ENCODE results near the gene PAPPA. TPM values are rescaled to one million over a fixed set of nuclear protein-coding genes. Genes with fewer than 3 reads are reported as not detected.

Gene PAPPA
- polyA plus RNA-seq, 2 donors = 0.98 to 1.1 TPM

DNA sequence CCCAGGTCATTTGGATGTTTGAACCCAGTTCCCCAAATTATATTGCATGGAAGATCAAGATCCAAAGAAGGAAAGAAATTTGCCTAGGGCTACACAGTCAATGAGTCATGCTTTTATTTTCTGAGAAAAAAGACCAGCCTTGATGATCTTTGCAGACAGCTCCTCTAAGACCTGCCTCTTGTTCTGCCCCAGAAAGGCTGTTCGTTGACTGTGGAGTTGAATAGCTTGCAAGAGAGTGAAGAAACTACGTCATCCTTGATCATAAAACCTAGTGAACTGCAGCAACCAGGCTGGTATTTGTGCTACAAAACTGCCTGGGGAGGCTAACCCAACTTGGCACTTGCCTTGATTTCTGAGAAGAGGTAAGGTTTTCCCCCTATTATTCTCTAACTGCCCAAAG is 263.9 kb downstream of the PAPPA start:
- Histone ChIP-seq H3K27me3 (ENCODE audit: control insufficient read depth in 1 of 2, insufficient read depth in 2 of 2, low read length in 2 of 2) (no peaks in the 10 kb centered on the region), H3K4me1 (ENCODE audit: control insufficient read depth in 2 of 2, insufficient read depth in 2 of 2, low read length in 1 of 2) (no peaks in the 10 kb centered on the region), H3K36me3 (ENCODE audit: control insufficient read depth in 2 of 2, insufficient read depth in 2 of 2, low read length in 1 of 2) (no peaks in the 10 kb centered on the region), H3K27ac (ENCODE audit: low read depth in 2 of 2, low read length in 1 of 2) (no peak overlapping the region), H3K9me3 (ENCODE audit: control insufficient read depth in 2 of 2, insufficient read depth in 1 of 2, low read depth in 1 of 2, low read length in 1 of 2) (no peaks in the 10 kb centered on the region), H3K4me3 (ENCODE audit: low read depth in 1 of 2, low read length in 2 of 2) (no peak overlapping the region)
- WGBS, 2 donors = 59 to 70% methylated on average over 2 of the region's 2 CpGs

DNA sequence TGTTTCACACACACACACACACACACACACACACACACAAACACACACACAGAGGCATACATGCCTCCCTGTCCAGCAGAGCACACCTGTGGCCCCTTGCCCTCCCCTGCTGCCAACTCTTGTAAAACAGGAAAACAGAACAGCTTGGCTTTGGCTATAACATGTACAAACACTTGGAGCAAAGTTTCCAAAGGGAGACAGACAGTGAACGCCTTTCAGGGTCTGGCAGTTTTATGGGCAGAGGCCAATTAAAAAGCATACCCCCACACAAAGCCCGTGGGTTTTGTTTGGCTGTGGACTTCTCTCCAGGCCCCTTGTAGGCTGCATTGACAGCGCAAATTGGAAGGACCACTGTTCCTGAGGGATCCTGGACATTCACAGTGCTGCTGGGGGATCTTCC is 265.6 kb downstream of the PAPPA start:
- 70 to 89% methylated on average over 3 of the region's 3 CpGs for WGBS, 2 donors
- no peak overlapping the region for H3K4me3 ChIP-seq (ENCODE audit: low read depth in 1 of 2, low read length in 2 of 2)
- no peaks in the 10 kb centered on the region for H3K4me1 ChIP-seq (ENCODE audit: control insufficient read depth in 2 of 2, insufficient read depth in 2 of 2, low read length in 1 of 2)
- H3K27me3 ChIP-seq (ENCODE audit: control insufficient read depth in 1 of 2, insufficient read depth in 2 of 2, low read length in 2 of 2) = no peaks in the 10 kb centered on the region
- no peaks in the 10 kb centered on the region for H3K36me3 ChIP-seq (ENCODE audit: control insufficient read depth in 2 of 2, insufficient read depth in 2 of 2, low read length in 1 of 2)
- H3K9me3 ChIP-seq (ENCODE audit: control insufficient read depth in 2 of 2, insufficient read depth in 1 of 2, low read depth in 1 of 2, low read length in 1 of 2) = no peaks in the 10 kb centered on the region
- H3K27ac ChIP-seq (ENCODE audit: low read depth in 2 of 2, low read length in 1 of 2) = no peak overlapping the region

DNA sequence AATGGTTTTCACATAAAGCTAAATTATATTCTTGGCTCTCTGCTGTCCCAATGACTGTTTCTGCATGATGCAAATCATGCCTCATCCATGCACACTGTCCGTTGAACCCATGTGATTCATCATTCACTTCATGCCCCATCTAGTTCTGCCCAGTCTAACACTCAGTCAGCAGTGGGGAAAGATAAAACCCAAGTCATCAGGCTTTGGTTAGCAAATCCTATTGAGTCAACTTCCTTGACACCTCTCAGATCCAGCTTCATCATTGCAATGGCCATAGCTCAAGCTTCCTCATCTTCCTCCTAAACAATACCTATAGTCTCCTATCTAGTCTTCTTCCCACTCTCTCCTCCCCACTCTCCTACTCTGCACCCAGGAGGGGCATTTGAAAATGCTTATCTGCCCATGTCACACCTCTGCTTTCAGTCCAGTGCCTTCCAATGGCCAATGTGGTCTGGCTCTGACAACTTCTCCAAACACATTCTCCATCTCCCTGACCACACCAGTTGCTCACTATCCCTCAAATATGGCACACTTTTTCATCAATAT is 267.5 kb downstream of the PAPPA start:
- Histone ChIP-seq H3K4me3 (ENCODE audit: low read depth in 1 of 2, low read length in 2 of 2) (no peak overlapping the region), H3K27ac (ENCODE audit: low read depth in 2 of 2, low read length in 1 of 2) (no peak overlapping the region), H3K36me3 (ENCODE audit: control insufficient read depth in 2 of 2, insufficient read depth in 2 of 2, low read length in 1 of 2) (no peaks in the 10 kb centered on the region), H3K9me3 (ENCODE audit: control insufficient read depth in 2 of 2, insufficient read depth in 1 of 2, low read depth in 1 of 2, low read length in 1 of 2) (no peaks in the 10 kb centered on the region), H3K4me1 (ENCODE audit: control insufficient read depth in 2 of 2, insufficient read depth in 2 of 2, low read length in 1 of 2) (no peaks in the 10 kb centered on the region), H3K27me3 (ENCODE audit: control insufficient read depth in 1 of 2, insufficient read depth in 2 of 2, low read length in 2 of 2) (no peaks in the 10 kb centered on the region)
- WGBS, 2 donors = 45 to 60% methylated on average over 1 of the region's 1 CpG

DNA sequence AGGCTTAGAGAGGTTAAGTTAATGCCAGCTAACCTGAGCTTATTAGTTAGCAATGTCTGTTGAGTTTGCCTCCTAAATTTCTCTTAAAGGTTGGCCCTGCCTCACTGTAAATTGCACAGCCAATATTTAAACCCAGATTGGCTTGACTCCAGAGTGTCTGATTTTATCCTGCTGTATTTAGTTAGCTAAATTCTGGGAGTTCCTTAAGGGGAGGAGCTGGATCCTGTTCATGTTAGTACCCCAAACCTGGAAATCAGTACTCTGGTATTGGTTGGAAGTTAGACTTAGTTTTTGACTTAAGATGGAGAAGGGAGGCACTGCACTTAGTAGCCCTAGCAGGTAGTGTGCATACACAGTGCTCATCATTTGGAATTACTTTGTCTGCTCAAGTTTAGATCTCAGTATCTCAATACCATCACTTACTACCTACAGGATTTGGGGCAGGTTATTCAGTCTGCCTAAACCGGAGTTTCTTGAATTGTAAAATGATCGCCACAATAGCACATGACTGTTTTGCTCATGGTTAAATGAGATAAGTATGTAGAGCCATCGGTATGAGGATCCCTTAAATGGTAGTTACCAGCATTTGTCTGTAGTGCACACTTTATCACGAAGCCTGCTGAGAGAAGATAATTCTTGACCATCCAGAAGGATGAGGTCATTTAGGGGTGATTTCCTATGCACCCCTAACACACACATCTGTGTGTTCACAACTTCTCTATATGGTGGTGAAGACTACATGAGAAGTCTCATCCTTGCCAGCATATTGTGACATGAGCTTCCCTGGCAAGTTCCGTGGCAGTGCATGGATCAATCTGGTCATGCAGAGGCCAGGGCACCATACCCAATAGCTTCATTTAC is 268.8 kb downstream of the PAPPA start:
- Histone ChIP-seq H3K4me3 (ENCODE audit: low read depth in 1 of 2, low read length in 2 of 2) (no peak overlapping the region), H3K4me1 (ENCODE audit: control insufficient read depth in 2 of 2, insufficient read depth in 2 of 2, low read length in 1 of 2) (no peaks in the 10 kb centered on the region), H3K27me3 (ENCODE audit: control insufficient read depth in 1 of 2, insufficient read depth in 2 of 2, low read length in 2 of 2) (no peaks in the 10 kb centered on the region), H3K36me3 (ENCODE audit: control insufficient read depth in 2 of 2, insufficient read depth in 2 of 2, low read length in 1 of 2) (no peaks in the 10 kb centered on the region), H3K9me3 (ENCODE audit: control insufficient read depth in 2 of 2, insufficient read depth in 1 of 2, low read depth in 1 of 2, low read length in 1 of 2) (no peaks in the 10 kb centered on the region), H3K27ac (ENCODE audit: low read depth in 2 of 2, low read length in 1 of 2) (no peak overlapping the region)
- WGBS, 2 donors = 90 to 93% methylated on average over 5 of the region's 5 CpGs

DNA sequence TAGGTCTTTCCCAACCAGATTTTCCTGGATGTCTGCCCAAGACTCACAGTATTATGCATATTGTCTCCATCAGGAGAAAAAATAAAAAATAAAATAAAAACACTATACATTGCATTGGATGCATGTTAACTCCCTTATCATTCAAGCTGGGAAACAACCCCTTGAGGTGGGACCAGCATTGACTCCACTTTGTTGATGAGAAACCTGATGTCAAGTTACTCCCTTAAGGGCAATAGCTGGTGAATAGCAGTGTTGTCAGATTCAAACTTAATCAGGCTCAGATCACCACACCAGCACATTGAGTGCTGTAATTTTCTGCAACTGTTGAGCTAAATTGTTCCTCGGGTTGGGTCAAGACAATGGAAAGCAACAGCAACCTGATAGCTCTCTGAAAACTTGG is 269.6 kb downstream of the PAPPA start:
- H3K27me3 ChIP-seq (ENCODE audit: control insufficient read depth in 1 of 2, insufficient read depth in 2 of 2, low read length in 2 of 2) = no peaks in the 10 kb centered on the region
- H3K27ac ChIP-seq (ENCODE audit: low read depth in 2 of 2, low read length in 1 of 2) = no peak overlapping the region
- WGBS, 2 donors = 85 to 87% methylated on average over 1 of the region's 1 CpG
- H3K9me3 ChIP-seq (ENCODE audit: control insufficient read depth in 2 of 2, insufficient read depth in 1 of 2, low read depth in 1 of 2, low read length in 1 of 2) = no peaks in the 10 kb centered on the region
- no peak overlapping the region for H3K4me3 ChIP-seq (ENCODE audit: low read depth in 1 of 2, low read length in 2 of 2)
- no peaks in the 10 kb centered on the region for H3K36me3 ChIP-seq (ENCODE audit: control insufficient read depth in 2 of 2, insufficient read depth in 2 of 2, low read length in 1 of 2)
- no peaks in the 10 kb centered on the region for H3K4me1 ChIP-seq (ENCODE audit: control insufficient read depth in 2 of 2, insufficient read depth in 2 of 2, low read length in 1 of 2)

DNA sequence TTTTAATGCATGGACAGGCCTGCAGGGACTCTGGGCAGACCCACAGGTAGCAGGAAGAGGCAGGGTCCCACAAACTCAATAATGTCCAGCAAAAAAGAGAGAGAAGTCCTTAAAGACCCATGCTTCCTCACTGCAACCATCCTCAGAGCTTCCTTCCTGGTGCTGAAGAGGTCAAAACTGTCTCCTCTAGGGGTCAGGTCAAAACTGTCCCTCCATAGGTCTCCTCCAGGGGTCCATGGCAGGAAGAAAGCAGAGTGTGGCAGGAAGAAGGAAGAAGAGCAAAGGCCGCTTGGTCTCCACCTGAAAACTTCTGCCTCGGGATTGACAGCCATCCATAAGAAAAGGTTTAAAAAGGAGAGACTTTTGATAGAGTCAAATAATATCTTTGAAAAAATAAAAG is 271.7 kb downstream of the PAPPA start:
- 73 to 79% methylated on average over 2 of the region's 2 CpGs for WGBS, 2 donors
- Histone ChIP-seq H3K27me3 (ENCODE audit: control insufficient read depth in 1 of 2, insufficient read depth in 2 of 2, low read length in 2 of 2) (no peaks in the 10 kb centered on the region), H3K9me3 (ENCODE audit: control insufficient read depth in 2 of 2, insufficient read depth in 1 of 2, low read depth in 1 of 2, low read length in 1 of 2) (no peaks in the 10 kb centered on the region), H3K36me3 (ENCODE audit: control insufficient read depth in 2 of 2, insufficient read depth in 2 of 2, low read length in 1 of 2) (no peaks in the 10 kb centered on the region), H3K27ac (ENCODE audit: low read depth in 2 of 2, low read length in 1 of 2) (no peak overlapping the region), H3K4me3 (ENCODE audit: low read depth in 1 of 2, low read length in 2 of 2) (no peak overlapping the region), H3K4me1 (ENCODE audit: control insufficient read depth in 2 of 2, insufficient read depth in 2 of 2, low read length in 1 of 2) (no peaks in the 10 kb centered on the region)

DNA sequence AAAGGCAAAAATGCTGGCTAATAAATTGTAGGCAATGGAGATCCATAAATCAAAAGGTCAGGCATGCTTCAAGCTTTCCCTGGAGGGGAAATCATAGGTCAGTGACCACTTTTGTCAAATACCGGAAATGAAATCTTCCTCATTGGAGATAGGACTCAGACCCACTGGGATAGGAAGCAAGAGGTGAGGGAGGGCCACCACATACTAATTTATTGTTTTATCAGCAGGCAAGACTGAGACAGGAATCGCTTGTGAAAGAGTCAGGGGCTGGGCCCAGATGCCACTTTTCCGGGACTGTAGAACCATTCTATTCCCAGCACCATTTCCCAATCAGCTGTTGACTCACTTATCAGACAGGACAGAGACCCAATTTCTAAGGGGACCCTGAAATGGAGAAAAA is 277.3 kb downstream of the PAPPA start:
- Histone ChIP-seq H3K27ac (ENCODE audit: low read depth in 2 of 2, low read length in 1 of 2) (no peak overlapping the region), H3K9me3 (ENCODE audit: control insufficient read depth in 2 of 2, insufficient read depth in 1 of 2, low read depth in 1 of 2, low read length in 1 of 2) (no peaks in the 10 kb centered on the region), H3K4me1 (ENCODE audit: control insufficient read depth in 2 of 2, insufficient read depth in 2 of 2, low read length in 1 of 2) (no peaks in the 10 kb centered on the region), H3K36me3 (ENCODE audit: control insufficient read depth in 2 of 2, insufficient read depth in 2 of 2, low read length in 1 of 2) (no peaks in the 10 kb centered on the region), H3K4me3 (ENCODE audit: low read depth in 1 of 2, low read length in 2 of 2) (no peak overlapping the region), H3K27me3 (ENCODE audit: control insufficient read depth in 1 of 2, insufficient read depth in 2 of 2, low read length in 2 of 2) (peaks cover 0 to 2% of the 10 kb centered on the region in 2 donors)
- WGBS, 2 donors = 84 to 87% methylated on average over 3 of the region's 3 CpGs

DNA sequence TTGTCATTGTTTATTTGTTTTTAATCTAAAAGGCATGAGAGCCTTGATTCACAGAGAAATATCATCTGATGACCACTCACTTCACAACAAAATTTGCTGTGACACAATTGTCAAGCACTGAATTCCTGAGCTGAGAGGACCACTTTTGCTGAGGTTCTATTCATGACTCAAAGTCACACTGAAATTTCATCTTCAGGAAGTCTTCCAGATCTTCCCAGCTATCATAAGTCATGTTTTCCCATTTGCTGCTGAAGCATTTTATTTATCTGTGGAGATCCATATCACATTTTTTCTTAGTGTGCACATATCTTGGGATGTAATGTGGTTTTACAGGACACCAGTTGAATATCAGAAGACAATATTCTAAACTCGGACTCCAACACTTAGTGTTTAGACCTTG is 278.5 kb downstream of the PAPPA start:
- H3K36me3 ChIP-seq (ENCODE audit: control insufficient read depth in 2 of 2, insufficient read depth in 2 of 2, low read length in 1 of 2) = no peaks in the 10 kb centered on the region
- WGBS, 2 donors = 83 to 91% methylated on average over 1 of the region's 1 CpG
- H3K4me3 ChIP-seq (ENCODE audit: low read depth in 1 of 2, low read length in 2 of 2) = no peak overlapping the region

DNA sequence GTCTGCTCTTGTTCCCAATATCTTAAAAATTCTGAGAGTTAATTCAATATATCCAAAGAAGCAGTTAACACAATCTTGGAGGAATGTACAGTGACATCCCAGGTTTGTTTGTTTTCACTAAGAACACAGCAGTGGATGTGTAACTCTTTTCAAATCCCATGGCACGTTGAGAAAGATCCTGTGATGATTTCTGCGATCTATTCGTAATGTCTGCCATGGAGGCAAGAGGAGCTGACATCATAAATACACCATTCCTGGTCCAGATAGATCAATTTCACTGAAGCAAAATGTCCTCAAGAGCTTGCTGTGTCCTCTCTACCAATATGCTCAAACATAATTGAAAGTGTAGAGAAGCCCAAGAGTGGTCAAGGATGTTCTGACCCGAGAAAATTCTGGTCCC is 280.7 kb downstream of the PAPPA start:
- Histone ChIP-seq H3K27ac (ENCODE audit: low read depth in 2 of 2, low read length in 1 of 2) (no peak overlapping the region), H3K9me3 (ENCODE audit: control insufficient read depth in 2 of 2, insufficient read depth in 1 of 2, low read depth in 1 of 2, low read length in 1 of 2) (no peaks in the 10 kb centered on the region), H3K27me3 (ENCODE audit: control insufficient read depth in 1 of 2, insufficient read depth in 2 of 2, low read length in 2 of 2) (peaks cover 0 to 2% of the 10 kb centered on the region in 2 donors), H3K4me3 (ENCODE audit: low read depth in 1 of 2, low read length in 2 of 2) (no peak overlapping the region), H3K4me1 (ENCODE audit: control insufficient read depth in 2 of 2, insufficient read depth in 2 of 2, low read length in 1 of 2) (no peaks in the 10 kb centered on the region), H3K36me3 (ENCODE audit: control insufficient read depth in 2 of 2, insufficient read depth in 2 of 2, low read length in 1 of 2) (peaks cover 0 to 2% of the 10 kb centered on the region in 2 donors)
- 79 to 83% methylated on average over 4 of the region's 4 CpGs for WGBS, 2 donors

More for the DNA sequence above, 278.5 kb downstream of the PAPPA start:
- no peaks in the 10 kb centered on the region for H3K9me3 ChIP-seq (ENCODE audit: control insufficient read depth in 2 of 2, insufficient read depth in 1 of 2, low read depth in 1 of 2, low read length in 1 of 2)
- no peak overlapping the region for H3K27ac ChIP-seq (ENCODE audit: low read depth in 2 of 2, low read length in 1 of 2)
- H3K27me3 ChIP-seq (ENCODE audit: control insufficient read depth in 1 of 2, insufficient read depth in 2 of 2, low read length in 2 of 2) = peaks cover 0 to 2% of the 10 kb centered on the region in 2 donors
- no peaks in the 10 kb centered on the region for H3K4me1 ChIP-seq (ENCODE audit: control insufficient read depth in 2 of 2, insufficient read depth in 2 of 2, low read length in 1 of 2)

DNA sequence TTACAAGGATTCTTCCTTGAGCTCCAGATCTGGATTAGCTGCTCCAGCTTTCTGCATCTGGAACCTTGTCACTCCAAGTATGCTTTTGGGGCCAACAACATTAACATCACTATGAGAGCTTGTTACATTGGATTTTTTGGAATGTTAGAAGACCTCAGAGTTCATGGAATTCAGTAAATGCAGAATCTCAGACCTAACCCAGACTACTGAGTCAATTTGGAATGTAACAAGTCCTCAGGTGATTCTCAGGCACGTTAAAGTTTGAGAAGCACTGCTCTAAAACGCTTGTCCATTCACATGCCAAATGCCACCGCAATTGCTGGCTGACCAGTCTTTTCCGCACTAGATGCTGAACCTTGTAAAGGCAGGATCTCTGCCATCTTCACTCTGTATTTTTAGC is 282.1 kb downstream of the PAPPA start:
- Histone ChIP-seq H3K27me3 (ENCODE audit: control insufficient read depth in 1 of 2, insufficient read depth in 2 of 2, low read length in 2 of 2) (peaks cover 0 to 2% of the 10 kb centered on the region in 2 donors), H3K4me3 (ENCODE audit: low read depth in 1 of 2, low read length in 2 of 2) (no peak overlapping the region), H3K27ac (ENCODE audit: low read depth in 2 of 2, low read length in 1 of 2) (no peak overlapping the region), H3K36me3 (ENCODE audit: control insufficient read depth in 2 of 2, insufficient read depth in 2 of 2, low read length in 1 of 2) (peaks cover 0 to 2% of the 10 kb centered on the region in 2 donors), H3K4me1 (ENCODE audit: control insufficient read depth in 2 of 2, insufficient read depth in 2 of 2, low read length in 1 of 2) (no peaks in the 10 kb centered on the region), H3K9me3 (ENCODE audit: control insufficient read depth in 2 of 2, insufficient read depth in 1 of 2, low read depth in 1 of 2, low read length in 1 of 2) (no peaks in the 10 kb centered on the region)
- 63 to 67% methylated on average over 4 of the region's 4 CpGs for WGBS, 2 donors

Measured in esophagus (tissue), 2 donors.